ENCODE measurements around the gene NODAL. TPM values are rescaled to one million over a fixed set of nuclear protein-coding genes. Genes with fewer than 3 reads are reported as not detected.

The NODAL gene
- total RNA-seq, 2 donors from 2014 or later: not detected

GRCh38 chr10:70466951-70467350 is 25.5 kb upstream of the NODAL start:
- no peak overlapping the region for H3K4me3 ChIP-seq
- TF ChIP-seq, protein P1, sequence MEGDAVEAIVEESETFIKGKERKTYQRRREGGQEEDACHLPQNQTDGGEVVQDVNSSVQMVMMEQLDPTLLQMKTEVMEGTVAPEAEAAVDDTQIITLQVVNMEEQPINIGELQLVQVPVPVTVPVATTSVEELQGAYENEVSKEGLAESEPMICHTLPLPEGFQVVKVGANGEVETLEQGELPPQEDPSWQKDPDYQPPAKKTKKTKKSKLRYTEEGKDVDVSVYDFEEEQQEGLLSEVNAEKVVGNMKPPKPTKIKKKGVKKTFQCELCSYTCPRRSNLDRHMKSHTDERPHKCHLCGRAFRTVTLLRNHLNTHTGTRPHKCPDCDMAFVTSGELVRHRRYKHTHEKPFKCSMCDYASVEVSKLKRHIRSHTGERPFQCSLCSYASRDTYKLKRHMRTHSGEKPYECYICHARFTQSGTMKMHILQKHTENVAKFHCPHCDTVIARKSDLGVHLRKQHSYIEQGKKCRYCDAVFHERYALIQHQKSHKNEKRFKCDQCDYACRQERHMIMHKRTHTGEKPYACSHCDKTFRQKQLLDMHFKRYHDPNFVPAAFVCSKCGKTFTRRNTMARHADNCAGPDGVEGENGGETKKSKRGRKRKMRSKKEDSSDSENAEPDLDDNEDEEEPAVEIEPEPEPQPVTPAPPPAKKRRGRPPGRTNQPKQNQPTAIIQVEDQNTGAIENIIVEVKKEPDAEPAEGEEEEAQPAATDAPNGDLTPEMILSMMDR (IDR thresholded peaks at IDR 0.05): no peak
- H3K27me3 ChIP-seq: no peaks in the 10 kb centered on the region
- H3K4me1 ChIP-seq: peaks cover 0 to 27% of the 10 kb centered on the region in 2 donors
- no peak overlapping the region for H3K27ac ChIP-seq
- DNase-seq (ENCODE audit: low spot score): no peak
- H3K9me3 ChIP-seq: no peaks in the 10 kb centered on the region
- H3K36me3 ChIP-seq: no peaks in the 10 kb centered on the region

DNA sequence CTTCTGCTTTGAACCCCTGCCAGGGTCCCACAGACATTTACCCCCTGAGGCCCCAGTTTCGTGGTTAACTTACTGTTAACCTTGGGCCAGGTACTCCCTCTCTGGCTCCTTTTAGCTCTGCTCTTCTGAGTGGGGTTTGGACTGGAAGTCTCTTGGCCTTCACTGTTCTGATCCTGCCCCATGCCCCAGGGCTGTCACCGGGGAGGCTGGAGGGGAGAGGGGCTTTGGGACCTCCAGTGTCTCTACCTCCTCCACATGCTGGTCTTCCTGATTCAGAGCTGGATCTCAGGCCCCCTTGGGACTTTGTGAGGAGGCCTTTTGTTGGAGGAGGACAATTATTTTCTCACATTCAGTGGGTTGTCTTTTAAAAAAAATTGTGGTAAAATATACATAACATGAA is 24.4 kb upstream of the NODAL start:
- no peaks in the 10 kb centered on the region for H3K36me3 ChIP-seq
- no peaks in the 10 kb centered on the region for H3K27me3 ChIP-seq
- H3K4me3 ChIP-seq: no peak overlapping the region
- H3K27ac ChIP-seq: no peak overlapping the region
- TF ChIP-seq, protein P1 (IDR thresholded peaks at IDR 0.05): no peak
- peaks cover 0 to 32% of the 10 kb centered on the region in 2 donors for H3K4me1 ChIP-seq
- H3K9me3 ChIP-seq: no peaks in the 10 kb centered on the region
- no peak for DNase-seq (ENCODE audit: low spot score)

DNA sequence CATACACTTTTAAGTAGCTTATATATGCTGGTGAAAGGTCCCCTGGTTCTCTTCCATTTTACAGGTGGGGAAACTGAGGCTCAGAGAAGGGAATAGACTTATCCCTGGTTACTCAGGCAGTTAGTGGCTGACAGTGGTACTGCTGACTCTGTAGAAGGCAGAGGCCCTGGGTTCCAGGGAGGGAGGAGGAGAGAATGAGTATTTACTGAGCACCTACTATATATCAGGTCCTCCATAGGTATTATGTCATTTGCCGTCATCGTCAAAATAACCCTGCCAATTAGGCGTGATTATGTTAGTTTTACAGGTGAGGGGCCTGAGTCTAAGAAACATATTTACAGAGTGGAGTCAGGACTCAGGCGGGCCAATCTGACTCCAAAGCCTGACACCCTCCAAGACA is 23.8 kb upstream of the NODAL start:
- peaks cover 0 to 32% of the 10 kb centered on the region in 2 donors for H3K4me1 ChIP-seq
- H3K9me3 ChIP-seq: no peaks in the 10 kb centered on the region
- no peaks in the 10 kb centered on the region for H3K36me3 ChIP-seq
- no peaks in the 10 kb centered on the region for H3K27me3 ChIP-seq
- no peak overlapping the region for H3K4me3 ChIP-seq
- TF ChIP-seq, protein P1 (IDR thresholded peaks at IDR 0.05): no peak
- no peak for DNase-seq (ENCODE audit: low spot score)
- H3K27ac ChIP-seq: no peak overlapping the region

GRCh38 chr10:70462349-70462984 is 21.0 kb upstream of the NODAL start:
- Histone ChIP-seq H3K27ac (no peak overlapping the region), H3K4me1 (peaks cover 0 to 47% of the 10 kb centered on the region in 2 donors), H3K4me3 (no peak overlapping the region), H3K36me3 (no peaks in the 10 kb centered on the region), H3K9me3 (no peaks in the 10 kb centered on the region), H3K27me3 (no peaks in the 10 kb centered on the region)
- TF ChIP-seq, protein P1 (IDR thresholded peaks at IDR 0.05): peak in 1 of 2 donors; percentile 24
- DNase-seq (ENCODE audit: low spot score): peak; percentile 78

DNA sequence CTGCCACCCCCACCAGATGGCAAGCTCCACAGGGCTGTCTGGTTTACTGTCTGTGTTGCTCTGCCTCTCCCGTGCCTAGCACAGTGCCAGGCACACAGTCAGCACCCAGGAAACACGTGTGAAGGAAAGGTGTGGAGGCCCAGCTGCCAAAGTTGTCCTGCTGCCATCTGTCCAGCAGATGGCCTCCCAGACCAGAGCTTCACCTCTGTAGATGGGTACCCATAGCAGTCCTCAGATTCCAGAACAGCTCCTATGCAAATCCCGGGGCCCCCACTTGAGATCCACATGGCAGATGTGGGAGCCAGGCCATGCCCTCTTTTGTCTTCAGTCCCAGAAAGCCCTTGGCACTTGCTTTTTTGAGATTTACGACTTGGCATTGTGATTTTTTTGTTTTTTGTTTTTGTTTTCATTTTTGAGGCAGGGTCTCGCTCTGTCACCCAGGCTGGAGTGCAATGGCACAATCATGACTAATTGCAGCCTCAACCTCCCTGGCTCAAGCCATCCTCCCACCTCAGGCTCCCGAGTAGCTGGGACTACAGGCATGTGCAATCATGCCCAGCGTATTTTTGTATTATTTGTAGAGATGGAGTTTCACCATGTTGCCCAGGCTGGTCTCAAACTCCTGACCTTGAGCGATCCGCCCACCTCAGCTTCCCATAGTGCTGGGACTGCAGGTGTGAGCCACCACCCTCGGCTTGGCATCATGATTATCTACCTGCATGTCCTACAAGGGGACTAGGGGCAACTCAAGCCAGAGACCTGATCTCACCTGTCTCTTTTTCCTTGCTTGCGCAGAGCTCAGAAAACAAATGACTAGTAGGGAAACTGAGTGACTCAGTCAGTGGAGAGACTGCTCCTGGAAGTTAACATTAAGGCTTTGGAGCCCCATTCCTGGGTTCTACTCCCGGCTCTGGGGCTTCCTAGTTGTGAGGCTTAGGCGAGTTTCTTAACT is 20.2 kb upstream of the NODAL start:
- TF ChIP-seq, protein P1 (IDR thresholded peaks at IDR 0.05): peak; percentile 76 to 94
- Histone ChIP-seq H3K27me3 (no peaks in the 10 kb centered on the region), H3K9me3 (no peaks in the 10 kb centered on the region), H3K4me3 (no peak overlapping the region), H3K36me3 (no peaks in the 10 kb centered on the region), H3K4me1 (peaks cover 0 to 48% of the 10 kb centered on the region in 2 donors), H3K27ac (peak overlapping the region in 1 of 2 donors; percentile 7)
- peak; percentile 76 for DNase-seq (ENCODE audit: low spot score)
